Endothelial cell of umbilical vein (primary cell): Measurements from ENCODE around the gene POP5.

Experiments used
- JUN ChIP-seq: IDR thresholded peaks from 2 replicates; pipeline ENCODE4 v1.6.1; 2011; ENCODE audit warnings: borderline replicate concordance, low read depth; ENCODE audit not compliant: insufficient read length, insufficient read depth
- POLR2A ChIP-seq: IDR thresholded peaks from 2 replicates; pipeline ENCODE4 v1.6.1; 2012; ENCODE audit warnings: low read depth, mild to moderate bottlenecking, control low read depth, low read length
- TF ChIP-seq, protein P1 (sequence below), 2 donors: IDR thresholded peaks; 1 replicate in 1 of 2; 2 replicates in 1 of 2; pipeline ENCODE4 v1.5.1; 2011; ENCODE audit warnings: low read length in 2 of 2, mild to moderate bottlenecking in 2 of 2, moderate library complexity in 2 of 2, control low read depth in 1 of 2, inconsistent platforms in 1 of 2, low read depth in 1 of 2; ENCODE audit not compliant: insufficient read depth in 1 of 2; ENCODE audit errors: extremely low read depth in 1 of 2

- TF ChIP-seq, protein P1, sequence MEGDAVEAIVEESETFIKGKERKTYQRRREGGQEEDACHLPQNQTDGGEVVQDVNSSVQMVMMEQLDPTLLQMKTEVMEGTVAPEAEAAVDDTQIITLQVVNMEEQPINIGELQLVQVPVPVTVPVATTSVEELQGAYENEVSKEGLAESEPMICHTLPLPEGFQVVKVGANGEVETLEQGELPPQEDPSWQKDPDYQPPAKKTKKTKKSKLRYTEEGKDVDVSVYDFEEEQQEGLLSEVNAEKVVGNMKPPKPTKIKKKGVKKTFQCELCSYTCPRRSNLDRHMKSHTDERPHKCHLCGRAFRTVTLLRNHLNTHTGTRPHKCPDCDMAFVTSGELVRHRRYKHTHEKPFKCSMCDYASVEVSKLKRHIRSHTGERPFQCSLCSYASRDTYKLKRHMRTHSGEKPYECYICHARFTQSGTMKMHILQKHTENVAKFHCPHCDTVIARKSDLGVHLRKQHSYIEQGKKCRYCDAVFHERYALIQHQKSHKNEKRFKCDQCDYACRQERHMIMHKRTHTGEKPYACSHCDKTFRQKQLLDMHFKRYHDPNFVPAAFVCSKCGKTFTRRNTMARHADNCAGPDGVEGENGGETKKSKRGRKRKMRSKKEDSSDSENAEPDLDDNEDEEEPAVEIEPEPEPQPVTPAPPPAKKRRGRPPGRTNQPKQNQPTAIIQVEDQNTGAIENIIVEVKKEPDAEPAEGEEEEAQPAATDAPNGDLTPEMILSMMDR (IDR thresholded peaks at IDR 0.05; ENCODE audit: extremely low read depth in 1 of 2, insufficient read depth in 1 of 2, low read depth in 1 of 2, low read length in 2 of 2): no peak
- TF ChIP-seq JUN: no peak
- TF ChIP-seq POLR2A: no peak
Observed at GRCh38 chr12:120563495-120563894, 17.7 kb downstream of the POP5 start.
